Upper lobe of right lung (tissue), 1 donor: ENCODE results near the gene ZRANB2. TPM values are rescaled to one million over a fixed set of nuclear protein-coding genes. Genes with fewer than 3 reads are reported as not detected.

Source experiments
- ATAC-seq: fragments of 200-7000 bp; cut with Tn5 transposase; one replicate; pipeline ENCODE4 v1.9.1; 2020; ENCODE audit warnings: mild to moderate bottlenecking, moderate library complexity
- DNase-seq: peaks from one replicate; pipeline ENCODE4 v3.0.0-alpha.2; 2020
- H3K27ac ChIP-seq: fragments of 200-600 bp; one replicate; pipeline ENCODE4 v1.8.0; 2022
- H3K27me3 ChIP-seq: fragments of 200-600 bp; one replicate; pipeline ENCODE4 v1.8.0; 2022; ENCODE audit warnings: mild to moderate bottlenecking
- H3K36me3 ChIP-seq: fragments of 200-600 bp; one replicate; pipeline ENCODE4 v1.8.0; 2022
- H3K4me1 ChIP-seq: fragments of 200-600 bp; one replicate; pipeline ENCODE4 v1.8.0; 2022
- H3K4me3 ChIP-seq: fragments of 200-600 bp; one replicate; pipeline ENCODE4 v1.8.0; 2022; ENCODE audit warnings: mild to moderate bottlenecking
- H3K9me3 ChIP-seq: fragments of 200-600 bp; one replicate; pipeline ENCODE4 v1.8.0; 2022
- intact Hi-C: fragments of 100-400 bp; cut with DNase I; formaldehyde crosslinking; loops from one replicate; pipeline ENCODE4 v1.11.0; 2022
- total RNA-seq: library from RNA; stranded (reverse); fragmentation: NEBNext Ultra II Directional; extraction: Animal tissue kit (Norgen Biotek cat#: 25700); gene quantifications from one replicate; pipeline ENCODE4 v1.2.1, GENCODE V29; 2021
- TF ChIP-seq, protein P1 (sequence below): fragments of 200-600 bp; IDR thresholded peaks from one replicate; pipeline ENCODE4 v1.8.0; 2022; ENCODE audit warnings: antibody characterized with exemption
- donor health status: DM: no; HTN: yes; CAD: no; lungs with severe emphysema.

Gene ZRANB2
- total RNA-seq, 1 donor from 2014 or later, result 85.0 TPM

DNA sequence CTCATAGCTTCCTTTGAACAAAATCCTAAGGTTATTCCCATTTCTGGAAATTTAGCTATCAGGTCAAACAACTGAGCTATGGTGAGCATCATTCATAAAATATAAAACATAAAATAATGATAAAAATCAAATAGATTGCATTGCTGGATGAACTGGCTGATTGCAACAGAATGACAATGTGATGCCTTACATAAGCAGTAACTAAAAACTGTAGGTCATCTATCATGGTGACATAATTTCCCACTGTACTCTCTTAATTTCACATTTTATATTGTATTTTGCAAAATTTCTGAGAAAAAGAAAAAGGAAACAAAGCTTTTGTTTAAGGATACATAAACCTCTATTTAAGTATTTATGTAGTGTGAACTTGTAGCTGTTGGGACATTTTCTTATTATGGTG lies 37.8 kb downstream of the ZRANB2 start:
- no peaks in the 10 kb centered on the region for H3K36me3 ChIP-seq
- H3K9me3 ChIP-seq, result no peaks in the 10 kb centered on the region
- no peak for ATAC-seq
- peaks cover 16% of the 10 kb centered on the region for H3K4me1 ChIP-seq
- intact Hi-C loops, result no loop called here
- no peak overlapping the region for H3K4me3 ChIP-seq
- peaks cover 17% of the 10 kb centered on the region for H3K27me3 ChIP-seq
- no peak overlapping the region for H3K27ac ChIP-seq
- DNase-seq, result no peak
- TF ChIP-seq, protein P1, sequence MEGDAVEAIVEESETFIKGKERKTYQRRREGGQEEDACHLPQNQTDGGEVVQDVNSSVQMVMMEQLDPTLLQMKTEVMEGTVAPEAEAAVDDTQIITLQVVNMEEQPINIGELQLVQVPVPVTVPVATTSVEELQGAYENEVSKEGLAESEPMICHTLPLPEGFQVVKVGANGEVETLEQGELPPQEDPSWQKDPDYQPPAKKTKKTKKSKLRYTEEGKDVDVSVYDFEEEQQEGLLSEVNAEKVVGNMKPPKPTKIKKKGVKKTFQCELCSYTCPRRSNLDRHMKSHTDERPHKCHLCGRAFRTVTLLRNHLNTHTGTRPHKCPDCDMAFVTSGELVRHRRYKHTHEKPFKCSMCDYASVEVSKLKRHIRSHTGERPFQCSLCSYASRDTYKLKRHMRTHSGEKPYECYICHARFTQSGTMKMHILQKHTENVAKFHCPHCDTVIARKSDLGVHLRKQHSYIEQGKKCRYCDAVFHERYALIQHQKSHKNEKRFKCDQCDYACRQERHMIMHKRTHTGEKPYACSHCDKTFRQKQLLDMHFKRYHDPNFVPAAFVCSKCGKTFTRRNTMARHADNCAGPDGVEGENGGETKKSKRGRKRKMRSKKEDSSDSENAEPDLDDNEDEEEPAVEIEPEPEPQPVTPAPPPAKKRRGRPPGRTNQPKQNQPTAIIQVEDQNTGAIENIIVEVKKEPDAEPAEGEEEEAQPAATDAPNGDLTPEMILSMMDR, result no peak

DNA sequence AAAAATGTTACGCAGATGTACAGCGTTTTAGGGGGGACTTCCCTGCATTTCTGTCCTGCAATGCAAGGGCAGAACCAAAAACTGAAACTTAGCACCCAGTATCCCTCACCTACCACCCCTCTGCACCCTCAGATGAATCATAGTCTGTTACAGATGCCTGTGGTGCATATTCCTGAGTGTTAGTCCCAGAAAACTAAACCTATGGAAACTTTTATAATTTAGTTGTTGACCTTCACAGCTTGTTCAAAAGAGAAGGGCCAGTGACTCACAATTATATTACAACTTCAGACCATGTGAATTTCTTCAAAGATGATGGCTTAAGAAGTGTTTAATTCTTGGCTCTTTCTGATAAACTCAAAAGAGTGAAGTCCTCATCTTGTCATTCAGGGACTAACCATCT lies 39.0 kb downstream of the ZRANB2 start:
- Histone ChIP-seq H3K27ac (no peak overlapping the region), H3K9me3 (no peaks in the 10 kb centered on the region), H3K4me3 (no peak overlapping the region), H3K4me1 (peaks cover 5% of the 10 kb centered on the region), H3K27me3 (peaks cover 7% of the 10 kb centered on the region), H3K36me3 (no peaks in the 10 kb centered on the region)
- DNase-seq (no peak), ATAC-seq (no peak)
- intact Hi-C loops, result no loop called here
- TF ChIP-seq, protein P1, result no peak

DNA sequence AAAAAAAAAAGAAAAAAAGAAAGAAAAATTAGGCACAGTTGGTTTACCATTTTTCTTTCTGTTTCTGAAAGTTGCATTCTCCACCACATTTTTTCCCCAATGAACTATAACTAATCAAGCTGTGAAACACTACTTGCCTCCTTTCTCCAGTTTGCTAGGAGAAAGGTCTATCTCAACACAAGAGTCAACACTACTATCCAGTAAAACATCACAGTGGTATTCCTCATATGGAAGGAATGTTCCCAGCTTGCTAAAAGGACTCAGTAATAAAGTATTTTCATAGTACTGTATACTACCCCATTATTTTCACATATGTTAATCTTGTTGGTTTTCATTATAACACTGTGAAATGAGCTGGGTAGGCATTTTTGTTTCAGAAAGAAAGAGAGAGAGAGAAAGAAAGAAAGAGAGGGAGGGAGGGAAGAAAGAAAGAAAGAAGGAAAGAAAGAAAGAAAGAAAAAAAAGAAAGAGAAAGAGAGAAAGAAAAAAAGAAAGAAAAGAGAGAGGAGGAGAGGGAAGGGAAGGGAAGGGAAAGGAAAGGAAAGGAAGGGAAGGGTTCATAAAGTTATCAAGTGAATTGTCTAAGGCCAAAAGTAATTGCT lies 41.1 kb downstream of the ZRANB2 start:
- no peak overlapping the region for H3K27ac ChIP-seq
- intact Hi-C loops, result no loop called here
- no peaks in the 10 kb centered on the region for H3K9me3 ChIP-seq
- DNase-seq, result no peak
- H3K4me1 ChIP-seq, result no peaks in the 10 kb centered on the region
- TF ChIP-seq, protein P1, result no peak
- H3K27me3 ChIP-seq, result no peaks in the 10 kb centered on the region
- no peak for ATAC-seq
- H3K36me3 ChIP-seq, result no peaks in the 10 kb centered on the region
- no peak overlapping the region for H3K4me3 ChIP-seq

DNA sequence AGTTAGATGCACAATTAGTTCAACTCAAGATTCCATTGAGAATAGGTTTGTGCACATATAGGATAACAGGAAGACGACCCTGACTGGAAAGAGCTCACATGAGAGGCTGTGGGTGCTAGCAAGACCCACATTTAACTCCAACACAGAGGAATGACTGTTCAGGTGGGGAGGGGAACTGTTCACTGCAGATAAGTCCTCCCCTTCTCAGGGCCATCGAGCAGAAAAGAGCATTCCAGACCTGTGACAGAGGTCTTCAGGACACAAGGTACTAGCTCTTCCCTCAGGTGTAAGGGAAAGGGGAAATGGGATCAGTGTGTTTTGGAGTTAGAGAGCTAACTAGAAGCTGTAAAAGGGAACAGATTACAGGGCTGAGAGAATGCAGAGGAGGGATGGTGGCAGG lies 41.9 kb downstream of the ZRANB2 start:
- Histone ChIP-seq H3K27me3 (no peaks in the 10 kb centered on the region), H3K27ac (no peak overlapping the region), H3K36me3 (no peaks in the 10 kb centered on the region), H3K9me3 (no peaks in the 10 kb centered on the region), H3K4me3 (no peak overlapping the region), H3K4me1 (no peaks in the 10 kb centered on the region)
- DNase-seq (no peak), ATAC-seq (no peak)
- intact Hi-C loops, result no loop called here
- TF ChIP-seq, protein P1, result no peak

DNA sequence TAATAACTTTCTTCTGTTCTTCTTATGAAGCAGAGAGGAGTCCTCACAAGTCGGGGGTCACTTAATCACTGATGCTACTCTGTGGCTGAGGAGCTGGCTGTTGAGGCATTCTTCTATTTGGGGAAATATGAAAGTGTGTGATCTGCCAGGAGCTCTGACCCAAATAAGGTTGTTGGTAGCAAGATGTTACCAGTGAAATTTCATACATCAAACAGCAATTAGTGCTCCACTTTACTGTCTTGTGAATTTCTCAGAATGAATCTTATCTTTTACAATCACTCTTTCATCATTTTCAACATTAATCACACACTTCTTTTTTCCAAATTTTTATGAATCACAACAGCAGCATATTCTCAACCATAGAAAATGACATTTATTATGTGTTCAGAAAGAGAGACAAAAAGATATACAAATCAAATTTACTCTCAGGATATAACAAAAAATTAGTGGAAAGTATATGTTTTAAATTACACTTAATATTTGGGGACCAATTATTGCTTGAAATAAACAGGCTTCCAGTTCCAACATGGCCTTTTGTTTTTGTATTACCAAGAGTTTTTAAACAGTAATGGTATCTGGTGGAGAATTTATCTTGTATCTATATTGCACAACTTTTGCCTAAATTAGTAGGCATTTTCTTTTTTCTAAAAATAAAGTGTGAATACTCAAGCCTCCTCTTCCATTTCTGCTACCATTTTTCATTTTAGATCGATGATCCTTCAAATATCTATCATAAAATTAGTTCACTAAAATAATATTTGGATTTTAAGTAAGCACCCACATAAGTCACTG lies 42.8 kb downstream of the ZRANB2 start:
- no peaks in the 10 kb centered on the region for H3K9me3 ChIP-seq
- no peak overlapping the region for H3K4me3 ChIP-seq
- H3K27me3 ChIP-seq, result no peaks in the 10 kb centered on the region
- intact Hi-C loops, result no loop called here
- H3K27ac ChIP-seq, result no peak overlapping the region
- DNase-seq (no peak), ATAC-seq (no peak)
- H3K36me3 ChIP-seq, result no peaks in the 10 kb centered on the region
- no peaks in the 10 kb centered on the region for H3K4me1 ChIP-seq
- TF ChIP-seq, protein P1, result no peak
